GM23248 (cell line): ENCODE results near the gene TMED5.

Experiments
- EZH2 ChIP-seq: fragments of 200-600 bp; sonication (generic); IDR thresholded peaks from 2 replicates; pipeline ENCODE4 v1.6.1; 2018; ENCODE audit warnings: antibody characterized with exemption, mild to moderate bottlenecking; ENCODE audit not compliant: insufficient read depth, poor library complexity, severe bottlenecking
- EZH2phosphoT487 ChIP-seq: fragments of 200-600 bp; sonication (generic); IDR thresholded peaks from 2 replicates; pipeline ENCODE4 v1.6.1; 2018; ENCODE audit warnings: antibody characterized with exemption, moderate library complexity, mild to moderate bottlenecking, low read depth; ENCODE audit not compliant: insufficient read depth

- TF ChIP-seq EZH2phosphoT487 (no peak), EZH2 (no peak)
Measured at GRCh38 chr1:93159337-93159736, 20.9 kb downstream of the TMED5 start.
